Panc1 (cell line): ENCODE data around the gene DLG2. TPM values are rescaled to one million over a fixed set of nuclear protein-coding genes. Genes with fewer than 3 reads are reported as not detected.

Experiments
- ATAC-seq: fragments of 200-7000 bp; cut with Tn5 transposase; 2 replicates; pipeline ENCODE4 v1.9.1; 2020; ENCODE audit warnings: mild to moderate bottlenecking, moderate library complexity
- BruUV-seq: library from RNA; stranded (reverse); fragments of 400-500 nt; replicated peaks from 2 replicates; lab custom pipeline; 2021; lab: Mats Ljungman, UMichigan
- CTCF ChIA-PET: fragments of 300-600 bp; sonication (Branson Sonifier 250); formaldehyde crosslinking; loops from one replicate; lab custom pipeline; 2022; ENCODE audit warnings: antibody characterized with exemption; lab: Charles Lee
- POLR2A ChIA-PET: fragments of 300-600 bp; sonication (Branson Sonifier 250); formaldehyde crosslinking; loops from one replicate; lab custom pipeline; 2022; ENCODE audit warnings: antibody characterized with exemption; lab: Charles Lee
- DNase-seq: peaks from one replicate; pipeline ENCODE4 v3.0.0-alpha.2; 2010; ENCODE audit warnings: low read depth, low spot score
- H3K27ac ChIP-seq: 2 replicates; pipeline ENCODE4 v1.5.1; 2011; ENCODE audit warnings: mild to moderate bottlenecking, low read length, inconsistent platforms
- H3K27me3 ChIP-seq: fragments of 200-500 bp; sonication (Bioruptor generic); 2 replicates; pipeline ENCODE4 v1.6.0; 2014; ENCODE audit warnings: low read length, inconsistent platforms; ENCODE audit not compliant: control insufficient read depth, insufficient read depth
- H3K36me3 ChIP-seq: fragments of 200-500 bp; sonication (Bioruptor generic); 2 replicates; pipeline ENCODE4 v1.5.1; 2014; ENCODE audit warnings: inconsistent platforms, mild to moderate bottlenecking, low read length, moderate library complexity; ENCODE audit not compliant: control insufficient read depth, insufficient read depth
- H3K4me1 ChIP-seq: 2 replicates; pipeline ENCODE4 v1.5.1; 2011; ENCODE audit warnings: inconsistent platforms, mild to moderate bottlenecking, low read length, moderate library complexity; ENCODE audit not compliant: control insufficient read depth, insufficient read depth
- H3K4me3 ChIP-seq, 2 experiments: 2 replicates each; pipeline ENCODE4 v1.5.1; 2011 to 2012; ENCODE audit warnings: low read depth in 2 of 2, low read length in 2 of 2, mild to moderate bottlenecking in 2 of 2, inconsistent platforms in 1 of 2, moderate library complexity in 1 of 2
- H3K9me3 ChIP-seq: fragments of 200-500 bp; sonication (Bioruptor generic); 2 replicates; pipeline ENCODE4 v1.5.1; 2014; ENCODE audit warnings: low read depth, mild to moderate bottlenecking, inconsistent platforms, low read length, moderate library complexity; ENCODE audit not compliant: control insufficient read depth, insufficient read depth
- POLR2AphosphoS5 ChIP-seq: IDR thresholded peaks from 2 replicates; pipeline ENCODE4 v1.6.1; 2012; ENCODE audit warnings: mild to moderate bottlenecking, low read depth, low read length, moderate library complexity
- SIN3A ChIP-seq: IDR thresholded peaks from 2 replicates; pipeline ENCODE4 v1.6.1; 2012; ENCODE audit warnings: low read depth, mild to moderate bottlenecking, low read length, moderate library complexity, borderline replicate concordance; ENCODE audit not compliant: insufficient read depth
- TCF7L2 ChIP-seq: IDR thresholded peaks from 2 replicates; pipeline ENCODE4 v1.6.1; 2011; ENCODE audit warnings: mild to moderate bottlenecking, low read depth, low read length, inconsistent platforms
- in situ Hi-C: cut with HindIII; loops from 2 replicates; pipeline ENCODE4 v1.10.0; 2016; ENCODE audit warnings: low sequenced_read_pairs, low pct_unique_long_range_greater_than_20kb
- intact Hi-C: fragments of 100-400 bp; cut with micrococcal nuclease; formaldehyde crosslinking; loops from one replicate; pipeline ENCODE4 v1.10.0; 2022; ENCODE audit not compliant: unreplicated experiment
- total RNA-seq: library from RNA; stranded (reverse); gene quantifications from one replicate; pipeline ENCODE4 v1.2.1, GENCODE V29; 2021; ENCODE audit not compliant: unreplicated experiment
- TF ChIP-seq, protein P1 (sequence below), 2 experiments: IDR thresholded peaks; 2 replicates each; pipeline ENCODE4 v1.6.1; 2011 to 2012; ENCODE audit warnings: low read depth in 2 of 2, control low read depth in 1 of 2, low read length in 1 of 2, mild to moderate bottlenecking in 1 of 2, moderate library complexity in 1 of 2; ENCODE audit not compliant: insufficient read depth in 1 of 2
- TF ChIP-seq, protein P2 (sequence below): fragments of 450-650 bp; IDR thresholded peaks from 2 replicates; pipeline ENCODE4 v1.5.1; 2017; ENCODE audit warnings: mild to moderate bottlenecking

DLG2 gene
- total RNA-seq, 1 experiment from 2014 or later = 4.2 TPM

DNA sequence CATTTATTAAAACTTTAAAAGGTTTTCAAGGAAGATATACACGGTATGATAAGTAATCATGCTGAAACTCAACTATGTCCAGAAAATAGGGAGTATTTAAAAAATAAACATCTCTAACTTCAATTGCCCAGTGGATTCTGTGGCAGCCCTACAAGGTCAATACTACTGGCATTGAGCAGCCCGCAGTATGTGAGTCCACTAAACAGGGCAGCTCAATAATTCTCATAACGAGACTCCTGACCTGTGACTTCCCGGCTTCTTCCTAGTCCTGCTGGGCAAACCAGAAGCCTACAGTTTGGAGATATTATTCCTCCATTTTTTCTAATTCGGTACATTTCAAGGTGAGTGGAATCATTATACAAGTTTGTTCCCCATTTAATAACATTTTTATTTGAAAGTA lies 1760.5 kb downstream of the DLG2 start:
- ATAC-seq (no peak), DNase-seq (no peak)
- in situ Hi-C loops (no loop called here), intact Hi-C loops (no loop called here)
- TF ChIP-seq POLR2AphosphoS5 (no peak), SIN3A (no peak)
- TF ChIP-seq, protein P1, sequence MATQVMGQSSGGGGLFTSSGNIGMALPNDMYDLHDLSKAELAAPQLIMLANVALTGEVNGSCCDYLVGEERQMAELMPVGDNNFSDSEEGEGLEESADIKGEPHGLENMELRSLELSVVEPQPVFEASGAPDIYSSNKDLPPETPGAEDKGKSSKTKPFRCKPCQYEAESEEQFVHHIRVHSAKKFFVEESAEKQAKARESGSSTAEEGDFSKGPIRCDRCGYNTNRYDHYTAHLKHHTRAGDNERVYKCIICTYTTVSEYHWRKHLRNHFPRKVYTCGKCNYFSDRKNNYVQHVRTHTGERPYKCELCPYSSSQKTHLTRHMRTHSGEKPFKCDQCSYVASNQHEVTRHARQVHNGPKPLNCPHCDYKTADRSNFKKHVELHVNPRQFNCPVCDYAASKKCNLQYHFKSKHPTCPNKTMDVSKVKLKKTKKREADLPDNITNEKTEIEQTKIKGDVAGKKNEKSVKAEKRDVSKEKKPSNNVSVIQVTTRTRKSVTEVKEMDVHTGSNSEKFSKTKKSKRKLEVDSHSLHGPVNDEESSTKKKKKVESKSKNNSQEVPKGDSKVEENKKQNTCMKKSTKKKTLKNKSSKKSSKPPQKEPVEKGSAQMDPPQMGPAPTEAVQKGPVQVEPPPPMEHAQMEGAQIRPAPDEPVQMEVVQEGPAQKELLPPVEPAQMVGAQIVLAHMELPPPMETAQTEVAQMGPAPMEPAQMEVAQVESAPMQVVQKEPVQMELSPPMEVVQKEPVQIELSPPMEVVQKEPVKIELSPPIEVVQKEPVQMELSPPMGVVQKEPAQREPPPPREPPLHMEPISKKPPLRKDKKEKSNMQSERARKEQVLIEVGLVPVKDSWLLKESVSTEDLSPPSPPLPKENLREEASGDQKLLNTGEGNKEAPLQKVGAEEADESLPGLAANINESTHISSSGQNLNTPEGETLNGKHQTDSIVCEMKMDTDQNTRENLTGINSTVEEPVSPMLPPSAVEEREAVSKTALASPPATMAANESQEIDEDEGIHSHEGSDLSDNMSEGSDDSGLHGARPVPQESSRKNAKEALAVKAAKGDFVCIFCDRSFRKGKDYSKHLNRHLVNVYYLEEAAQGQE (IDR thresholded peaks at IDR 0.05; ENCODE audit: insufficient read depth in 1 of 2, low read depth in 2 of 2, low read length in 1 of 2) = no peak
- TF ChIP-seq, protein P2, sequence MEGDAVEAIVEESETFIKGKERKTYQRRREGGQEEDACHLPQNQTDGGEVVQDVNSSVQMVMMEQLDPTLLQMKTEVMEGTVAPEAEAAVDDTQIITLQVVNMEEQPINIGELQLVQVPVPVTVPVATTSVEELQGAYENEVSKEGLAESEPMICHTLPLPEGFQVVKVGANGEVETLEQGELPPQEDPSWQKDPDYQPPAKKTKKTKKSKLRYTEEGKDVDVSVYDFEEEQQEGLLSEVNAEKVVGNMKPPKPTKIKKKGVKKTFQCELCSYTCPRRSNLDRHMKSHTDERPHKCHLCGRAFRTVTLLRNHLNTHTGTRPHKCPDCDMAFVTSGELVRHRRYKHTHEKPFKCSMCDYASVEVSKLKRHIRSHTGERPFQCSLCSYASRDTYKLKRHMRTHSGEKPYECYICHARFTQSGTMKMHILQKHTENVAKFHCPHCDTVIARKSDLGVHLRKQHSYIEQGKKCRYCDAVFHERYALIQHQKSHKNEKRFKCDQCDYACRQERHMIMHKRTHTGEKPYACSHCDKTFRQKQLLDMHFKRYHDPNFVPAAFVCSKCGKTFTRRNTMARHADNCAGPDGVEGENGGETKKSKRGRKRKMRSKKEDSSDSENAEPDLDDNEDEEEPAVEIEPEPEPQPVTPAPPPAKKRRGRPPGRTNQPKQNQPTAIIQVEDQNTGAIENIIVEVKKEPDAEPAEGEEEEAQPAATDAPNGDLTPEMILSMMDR = no peak
- H3K36me3 ChIP-seq = no peaks in the 10 kb centered on the region
- H3K4me3 ChIP-seq = no peak overlapping the region
- no peaks in the 10 kb centered on the region for H3K4me1 ChIP-seq
- H3K27me3 ChIP-seq = no peaks in the 10 kb centered on the region; the same call in 1 of the 2 replicates
- POLR2A ChIA-PET = no interaction called here
- no peaks in the 10 kb centered on the region for H3K9me3 ChIP-seq
- CTCF ChIA-PET = no interaction called here
- BruUV-seq = no TSS peak
- H3K27ac ChIP-seq = no peak overlapping the region

DNA sequence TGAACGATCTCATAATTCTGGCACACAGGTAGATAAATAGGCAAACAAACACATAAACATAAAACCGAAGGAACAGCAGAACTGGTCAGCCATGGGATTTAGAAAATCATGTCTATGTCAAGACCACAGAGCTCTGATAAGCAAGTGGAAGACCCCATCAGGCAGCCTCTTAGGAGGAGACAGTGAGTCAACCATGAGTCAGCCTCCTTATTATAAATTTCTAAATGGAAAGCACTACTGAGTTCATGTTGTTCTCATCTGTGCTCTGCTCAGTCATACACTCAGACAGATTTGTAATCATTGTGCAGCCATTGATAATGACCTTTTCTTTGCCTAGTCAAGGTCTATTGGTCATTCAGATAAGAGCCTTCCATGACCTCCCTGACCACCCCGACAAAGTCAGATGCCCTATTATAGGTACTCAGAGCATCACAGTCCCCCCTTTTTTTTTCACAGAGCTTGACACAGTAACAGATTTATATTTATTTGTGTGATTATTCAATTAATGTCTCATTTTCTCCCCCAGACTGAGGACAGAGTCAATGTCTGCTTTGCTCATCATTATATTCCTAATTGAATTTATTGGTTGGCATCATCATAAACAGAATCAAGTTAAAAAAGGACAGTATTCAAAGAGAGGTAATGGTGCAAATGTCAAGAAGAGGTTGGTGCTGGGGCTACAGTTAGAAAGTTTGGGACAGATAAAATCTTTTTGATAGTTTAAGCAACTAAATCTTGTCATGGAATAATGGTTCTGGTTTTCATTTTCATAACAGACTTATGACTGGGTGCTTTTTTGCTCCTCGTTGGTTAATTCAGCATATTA lies 1761.3 kb downstream of the DLG2 start:
- H3K36me3 ChIP-seq = no peaks in the 10 kb centered on the region
- TF ChIP-seq TCF7L2 = no peak
- TF ChIP-seq SIN3A = no peak
- TF ChIP-seq POLR2AphosphoS5 = no peak
- TF ChIP-seq, protein P2 = no peak
- TF ChIP-seq, protein P1 (IDR thresholded peaks at IDR 0.05; ENCODE audit: insufficient read depth in 1 of 2, low read depth in 2 of 2, low read length in 1 of 2) = no peak
- POLR2A ChIA-PET = no interaction called here
- BruUV-seq = no TSS peak
- ATAC-seq (no peak), DNase-seq (no peak)
- no peaks in the 10 kb centered on the region for H3K9me3 ChIP-seq
- no peaks in the 10 kb centered on the region for H3K4me1 ChIP-seq
- H3K4me3 ChIP-seq = no peak overlapping the region
- in situ Hi-C loops = no loop called here
- CTCF ChIA-PET = no interaction called here
- intact Hi-C loops = no loop called here
- H3K27ac ChIP-seq = no peak overlapping the region
- H3K27me3 ChIP-seq = no peaks in the 10 kb centered on the region; the same call in 1 of the 2 replicates
